ENCODE results near the gene ANKRD62. TPM values are rescaled to one million over a fixed set of nuclear protein-coding genes. Genes with fewer than 3 reads are reported as not detected.
A peak's percentile ranks its signal among the peaks of the same experiment; 100 is the strongest.
"Not testable (repeated sequence)": the region's sequence is repeated elsewhere in the genome, so short reads cannot be mapped to it uniquely, and the experiment has no call there.

The ANKRD62 gene
- total RNA-seq, 2 experiments from 2014 or later, result not detected

DNA sequence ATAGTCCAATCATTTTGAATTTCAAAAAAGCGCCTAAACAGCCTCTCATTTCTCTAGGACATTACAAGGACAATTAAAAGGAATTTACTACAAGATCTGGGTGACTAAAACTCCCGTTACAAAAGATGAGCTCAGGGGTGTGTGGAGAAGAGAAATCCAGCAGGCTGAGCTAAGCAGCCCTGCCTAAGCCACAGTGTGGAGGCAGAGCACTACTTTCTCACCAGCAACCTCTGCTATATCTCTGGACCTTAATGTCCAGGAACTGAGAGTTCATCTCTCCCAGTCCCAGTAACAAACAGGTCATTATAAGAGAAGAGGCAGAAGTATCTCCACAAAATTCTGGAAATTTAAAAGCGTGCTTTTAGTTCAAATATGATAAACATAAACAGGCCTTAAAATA lies 18.9 kb upstream of the ANKRD62 start:
- CTCF ChIA-PET, result no interaction called here
- H3K4me1 Mint-ChIP-seq, result no peaks in the 10 kb centered on the region
- DNase-seq (no peak), ATAC-seq (no peak)
- no peak overlapping the region for H3K4me3 Mint-ChIP-seq
- peaks cover 50% of the 10 kb centered on the region for H3K27me3 Mint-ChIP-seq
- no peaks in the 10 kb centered on the region for H3K9me3 Mint-ChIP-seq (ENCODE audit: low read depth)
- no peaks in the 10 kb centered on the region for H3K36me3 Mint-ChIP-seq
- no peak overlapping the region for H3K27ac Mint-ChIP-seq

DNA sequence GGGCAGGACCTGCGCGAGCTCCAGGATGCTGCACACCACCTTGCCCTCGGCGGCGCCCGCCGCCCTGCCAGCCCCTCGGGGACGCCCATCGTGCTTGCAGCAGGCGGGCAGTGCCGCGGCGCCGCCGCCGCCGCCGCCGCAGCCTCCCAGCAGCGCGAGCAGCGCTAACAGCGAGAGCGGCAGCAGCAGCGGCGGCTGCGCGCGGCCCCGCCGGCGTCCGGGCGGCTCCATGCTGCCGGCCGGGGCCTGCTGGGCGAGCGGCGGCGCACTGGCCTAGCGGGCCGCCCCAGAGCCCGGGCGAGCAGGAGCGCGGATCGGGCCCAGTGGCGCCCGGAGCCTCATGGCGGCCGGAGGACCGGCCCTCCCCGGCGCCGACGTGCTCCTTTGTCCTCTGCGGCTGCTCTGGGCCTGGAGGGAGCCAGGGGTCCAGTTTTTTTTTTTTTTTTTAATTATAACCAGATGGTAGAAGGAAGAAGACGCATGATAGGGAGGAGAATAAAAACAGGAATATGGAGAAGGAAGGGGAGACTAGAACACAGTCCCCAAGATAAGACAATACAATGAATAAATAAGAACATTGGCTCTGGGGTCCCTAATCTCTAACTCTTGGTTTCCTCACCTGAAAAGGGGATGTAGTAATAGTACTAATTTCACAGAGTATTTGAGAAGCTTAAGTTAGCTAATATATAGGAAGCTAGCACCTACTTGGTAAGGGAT lies 17.1 kb upstream of the ANKRD62 start:
- no peak overlapping the region for H3K4me3 Mint-ChIP-seq
- no peaks in the 10 kb centered on the region for H3K9me3 Mint-ChIP-seq (ENCODE audit: low read depth)
- H3K36me3 Mint-ChIP-seq, result no peaks in the 10 kb centered on the region
- DNase-seq, result no peak
- H3K27ac Mint-ChIP-seq, result no peak overlapping the region
- H3K27me3 Mint-ChIP-seq, result peaks cover 55% of the 10 kb centered on the region
- peak; percentile 60 for ATAC-seq
- CTCF ChIA-PET, result interaction anchor here (1.5 kb wide), 1 partner anchor 160 kb away, joined by 3 read pairs; no protein-coding TSS in a partner anchor
- no peaks in the 10 kb centered on the region for H3K4me1 Mint-ChIP-seq

DNA sequence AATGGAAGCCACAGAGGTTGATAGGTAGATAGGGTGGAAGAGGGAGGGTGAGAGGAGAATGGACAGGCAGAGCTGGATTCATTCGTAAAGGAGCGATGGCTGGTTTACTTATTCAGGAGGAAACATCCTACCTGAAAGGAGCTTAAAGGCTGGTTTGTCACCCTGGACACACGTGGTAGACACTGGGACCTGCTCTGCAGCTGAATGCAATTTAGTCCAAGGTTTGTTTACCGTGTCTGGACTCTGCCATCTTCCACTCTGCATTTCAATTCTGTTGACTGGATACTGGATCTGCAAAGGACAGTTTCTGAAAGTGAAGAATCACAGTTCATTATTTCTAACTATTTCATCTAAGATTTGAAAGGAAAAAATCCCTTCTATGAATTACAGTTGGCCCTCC lies 15.6 kb upstream of the ANKRD62 start:
- not testable (repeated sequence) for H3K9me3 Mint-ChIP-seq (ENCODE audit: low read depth)
- H3K27me3 Mint-ChIP-seq, result peaks cover 56% of the 10 kb centered on the region

DNA sequence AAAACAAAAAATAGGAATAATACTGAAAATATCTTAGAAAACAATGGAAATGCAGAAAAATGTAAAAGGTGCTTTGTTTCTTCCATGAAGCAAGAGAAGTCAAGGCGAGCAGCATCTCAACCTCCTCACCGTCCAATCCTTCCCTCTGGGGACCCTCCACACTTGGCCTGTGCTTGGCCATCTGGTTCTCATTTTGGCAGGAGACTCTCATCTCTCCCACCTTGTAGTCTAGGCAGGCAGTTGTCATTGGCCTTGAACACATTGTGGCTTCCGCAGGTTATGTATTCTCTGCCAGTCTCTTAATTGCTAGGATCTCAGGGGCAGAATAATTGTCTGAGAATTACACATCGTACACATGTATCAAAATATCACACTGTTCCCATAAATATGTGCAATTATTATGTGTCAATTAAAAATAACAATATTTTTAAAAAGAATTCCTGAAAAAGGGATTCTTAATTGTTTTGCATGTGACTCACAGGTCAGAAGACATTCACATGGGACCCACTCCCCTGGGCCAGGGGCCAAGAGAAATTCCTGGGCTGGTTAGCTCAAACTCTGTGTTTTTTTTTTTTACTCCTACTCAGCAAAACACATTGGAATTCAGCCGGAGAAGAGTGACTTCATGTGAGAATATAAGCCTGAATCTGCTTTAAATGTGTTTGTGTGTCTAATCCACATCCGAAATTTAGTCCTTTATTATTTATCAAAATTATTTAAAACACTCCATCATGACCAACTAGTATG lies 14.0 kb upstream of the ANKRD62 start:
- no peaks in the 10 kb centered on the region for H3K4me1 Mint-ChIP-seq
- DNase-seq, result no peak
- H3K27ac Mint-ChIP-seq, result no peak overlapping the region
- CTCF ChIA-PET, result no interaction called here
- ATAC-seq, result no peak
- no peak overlapping the region for H3K4me3 Mint-ChIP-seq
- no peaks in the 10 kb centered on the region for H3K9me3 Mint-ChIP-seq (ENCODE audit: low read depth)
- no peaks in the 10 kb centered on the region for H3K36me3 Mint-ChIP-seq
- peaks cover 58% of the 10 kb centered on the region for H3K27me3 Mint-ChIP-seq

More for the DNA sequence above, 15.6 kb upstream of the ANKRD62 start:
- ATAC-seq, H3K27ac Mint-ChIP-seq, H3K36me3 Mint-ChIP-seq, CTCF ChIA-PET, H3K4me1 Mint-ChIP-seq, DNase-seq, H3K4me3 Mint-ChIP-seq: not testable (repeated sequence)

DNA sequence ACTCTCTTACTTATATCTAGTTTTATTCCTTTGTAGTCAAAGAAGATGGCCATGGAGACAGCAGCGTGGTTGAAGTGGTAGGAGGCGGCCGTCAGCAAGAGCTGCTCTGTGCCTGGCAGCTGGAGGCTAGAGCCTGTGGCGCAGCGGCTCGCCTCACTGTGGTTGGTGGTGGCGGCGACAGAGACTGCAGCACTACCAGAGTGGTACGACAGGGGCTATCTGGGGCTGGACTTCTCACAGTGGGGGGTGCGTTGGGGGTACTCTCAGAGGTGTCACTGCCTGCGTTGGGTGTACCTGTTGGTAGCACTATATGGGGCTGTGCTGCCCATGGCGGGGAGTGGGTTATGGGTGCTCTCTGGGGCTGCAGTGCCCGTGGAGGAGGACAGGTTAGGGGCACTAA lies 8.5 kb upstream of the ANKRD62 start:
- H3K27ac Mint-ChIP-seq, result no peak overlapping the region
- H3K36me3 Mint-ChIP-seq, result no peaks in the 10 kb centered on the region
- H3K27me3 Mint-ChIP-seq, result peaks cover 24% of the 10 kb centered on the region
- DNase-seq (no peak), ATAC-seq (no peak)
- no peaks in the 10 kb centered on the region for H3K9me3 Mint-ChIP-seq (ENCODE audit: low read depth)
- no peaks in the 10 kb centered on the region for H3K4me1 Mint-ChIP-seq
- CTCF ChIA-PET, result no interaction called here
- H3K4me3 Mint-ChIP-seq, result no peak overlapping the region

DNA sequence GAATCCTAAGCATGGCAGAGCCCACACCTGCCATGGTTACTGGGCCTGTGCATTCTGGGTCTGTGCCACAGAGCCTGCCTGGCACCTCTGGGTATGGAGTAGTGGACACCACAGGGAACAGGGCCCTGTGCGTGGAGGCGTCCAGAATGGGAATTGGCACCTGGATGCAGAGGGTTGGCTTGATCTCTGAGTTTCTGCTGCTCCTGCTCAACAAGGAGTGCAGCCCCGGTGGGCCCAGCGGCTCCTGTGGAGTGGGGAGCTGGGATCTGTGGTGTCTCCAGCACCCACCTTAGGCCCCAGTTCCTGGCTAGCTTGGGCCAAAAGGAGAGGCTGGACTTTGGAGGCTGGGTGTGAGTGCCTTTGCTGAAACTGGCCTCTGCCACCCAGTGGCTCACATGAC lies 7.9 kb upstream of the ANKRD62 start:
- Mint-ChIP-seq H3K36me3 (no peaks in the 10 kb centered on the region), H3K27me3 (peaks cover 20% of the 10 kb centered on the region), H3K27ac (no peak overlapping the region), H3K4me3 (no peak overlapping the region), H3K9me3 (ENCODE audit: low read depth) (no peaks in the 10 kb centered on the region), H3K4me1 (no peaks in the 10 kb centered on the region)
- CTCF ChIA-PET, result no interaction called here
- no peak for DNase-seq
- no peak for ATAC-seq

DNA sequence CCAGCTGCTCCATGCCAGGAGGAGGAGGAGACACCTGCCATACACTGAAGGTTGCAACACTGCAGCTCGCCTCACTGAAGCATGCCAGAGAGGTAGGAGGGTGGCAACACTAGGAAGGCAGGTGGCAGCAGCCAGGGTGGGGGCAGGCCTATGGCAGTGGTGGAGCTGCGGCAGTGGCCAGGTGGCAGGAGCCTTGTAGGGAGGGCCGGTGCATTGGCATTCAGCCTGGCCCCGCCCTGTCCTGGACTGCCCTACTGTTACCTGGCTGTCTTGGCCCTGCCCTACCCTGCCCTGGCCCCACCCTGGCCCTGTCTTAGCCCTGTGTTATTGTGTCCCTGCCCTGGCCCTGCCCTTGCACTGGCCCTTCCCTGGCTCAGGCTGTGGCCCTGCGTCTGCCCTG lies 7.4 kb upstream of the ANKRD62 start:
- CTCF ChIA-PET, result no interaction called here
- Mint-ChIP-seq H3K36me3 (no peaks in the 10 kb centered on the region), H3K9me3 (ENCODE audit: low read depth) (no peaks in the 10 kb centered on the region), H3K27me3 (peaks cover 17% of the 10 kb centered on the region), H3K27ac (no peak overlapping the region), H3K4me3 (no peak overlapping the region), H3K4me1 (no peaks in the 10 kb centered on the region)
- peak; percentile 33 for DNase-seq
- ATAC-seq, result no peak

DNA sequence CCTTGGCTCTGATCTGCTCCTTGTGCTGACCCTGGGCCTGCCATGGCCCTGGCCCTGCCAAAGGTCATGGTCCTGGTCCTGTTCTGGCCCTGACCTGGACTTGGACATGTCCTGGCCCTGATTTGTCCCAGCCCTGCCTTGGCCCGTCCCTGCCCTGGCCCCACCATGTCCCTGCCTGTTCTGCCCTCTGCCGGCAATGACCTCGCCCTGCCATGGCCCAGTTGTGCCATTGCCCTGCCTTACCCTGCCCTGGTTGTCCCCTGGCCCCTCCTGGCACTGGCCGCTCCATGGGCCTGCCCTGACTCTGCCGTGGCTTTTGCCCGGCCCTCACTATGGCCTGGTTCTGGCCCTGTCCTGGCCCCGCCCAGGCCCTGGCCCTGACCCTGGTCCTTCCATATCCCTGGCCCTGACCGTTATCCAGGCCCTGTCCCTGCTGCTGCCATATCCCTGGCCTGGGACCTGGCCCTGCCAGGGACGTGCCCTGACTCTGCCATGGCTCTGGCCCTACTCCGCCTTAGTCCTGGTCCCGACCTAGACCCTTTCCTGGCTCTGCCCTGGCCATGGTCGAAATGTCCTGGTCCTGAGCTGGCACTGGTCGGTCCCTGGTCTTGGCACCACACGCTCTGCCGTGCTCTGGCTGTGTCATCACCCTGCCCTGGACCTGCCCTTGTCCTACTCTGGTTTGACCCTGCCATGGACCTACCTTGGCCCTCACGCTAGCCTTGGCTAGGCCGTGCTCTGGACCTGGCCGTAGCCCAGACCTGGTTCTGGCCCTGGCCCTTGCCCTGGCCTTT lies 6.8 kb upstream of the ANKRD62 start:
- Mint-ChIP-seq H3K4me1 (no peaks in the 10 kb centered on the region), H3K27ac (no peak overlapping the region), H3K4me3 (no peak overlapping the region), H3K27me3 (peaks cover 17% of the 10 kb centered on the region), H3K36me3 (no peaks in the 10 kb centered on the region), H3K9me3 (ENCODE audit: low read depth) (no peaks in the 10 kb centered on the region)
- ATAC-seq (no peak), DNase-seq (no peak)
- CTCF ChIA-PET, result no interaction called here

DNA sequence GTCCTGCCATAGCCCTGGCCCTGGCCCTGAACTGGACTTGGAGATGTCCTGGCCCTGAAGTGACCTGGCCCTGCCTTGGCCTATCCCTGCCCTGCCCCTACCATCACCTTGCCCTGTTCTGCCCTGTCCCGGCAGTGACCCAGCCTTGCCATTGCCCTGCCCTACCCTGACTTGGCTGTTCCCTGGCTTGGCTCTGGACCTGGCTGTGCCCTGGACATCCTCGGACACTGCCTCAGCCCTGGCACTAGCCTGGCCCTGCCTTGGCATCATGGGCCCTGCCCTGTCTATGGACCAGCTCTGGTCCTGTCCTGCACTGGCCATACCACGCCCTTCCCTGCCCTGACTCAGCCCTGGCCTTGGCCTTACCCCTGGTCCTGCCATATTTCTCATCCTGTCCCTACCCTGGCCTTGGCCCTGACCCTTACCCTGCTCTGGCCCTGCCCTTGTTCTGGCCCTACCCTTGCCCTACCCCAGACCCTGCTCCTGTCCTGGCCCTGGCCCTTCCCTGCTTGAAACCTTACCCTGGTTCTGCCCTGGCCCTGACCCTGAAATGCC lies 6.1 kb upstream of the ANKRD62 start:
- no peak for ATAC-seq
- H3K9me3 Mint-ChIP-seq (ENCODE audit: low read depth), result no peaks in the 10 kb centered on the region
- DNase-seq, result no peak

DNA sequence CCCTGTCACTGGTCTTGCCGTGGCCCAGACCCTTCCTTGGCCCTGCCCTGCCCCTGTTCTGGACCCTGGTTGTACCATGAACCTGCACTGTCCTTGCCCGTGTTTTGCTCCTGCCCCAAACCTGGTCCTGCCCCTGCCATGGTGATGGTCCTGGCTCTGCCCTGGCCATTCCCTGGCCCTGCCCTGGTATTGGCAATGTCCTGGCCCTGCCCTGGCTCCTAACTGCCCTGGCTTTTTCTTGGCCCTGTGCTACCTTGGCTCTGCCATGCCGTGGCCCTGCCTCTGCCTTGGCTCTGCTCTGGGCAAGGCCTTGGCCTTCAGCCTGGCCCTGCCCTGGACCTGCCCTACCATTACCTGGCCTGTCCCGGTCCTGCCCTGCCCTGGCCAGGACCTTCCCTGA lies 5.5 kb upstream of the ANKRD62 start:
- no peaks in the 10 kb centered on the region for H3K36me3 Mint-ChIP-seq
- H3K4me3 Mint-ChIP-seq, result no peak overlapping the region
- no peaks in the 10 kb centered on the region for H3K9me3 Mint-ChIP-seq (ENCODE audit: low read depth)
- DNase-seq (no peak), ATAC-seq (no peak)
- H3K4me1 Mint-ChIP-seq, result no peaks in the 10 kb centered on the region
- H3K27ac Mint-ChIP-seq, result no peak overlapping the region
- CTCF ChIA-PET, result no interaction called here
- peaks cover 12% of the 10 kb centered on the region for H3K27me3 Mint-ChIP-seq

More for the DNA sequence above, 6.1 kb upstream of the ANKRD62 start:
- CTCF ChIA-PET, result no interaction called here
- Mint-ChIP-seq H3K27ac (no peak overlapping the region), H3K27me3 (peaks cover 16% of the 10 kb centered on the region), H3K36me3 (no peaks in the 10 kb centered on the region), H3K4me3 (no peak overlapping the region), H3K4me1 (no peaks in the 10 kb centered on the region)

DNA sequence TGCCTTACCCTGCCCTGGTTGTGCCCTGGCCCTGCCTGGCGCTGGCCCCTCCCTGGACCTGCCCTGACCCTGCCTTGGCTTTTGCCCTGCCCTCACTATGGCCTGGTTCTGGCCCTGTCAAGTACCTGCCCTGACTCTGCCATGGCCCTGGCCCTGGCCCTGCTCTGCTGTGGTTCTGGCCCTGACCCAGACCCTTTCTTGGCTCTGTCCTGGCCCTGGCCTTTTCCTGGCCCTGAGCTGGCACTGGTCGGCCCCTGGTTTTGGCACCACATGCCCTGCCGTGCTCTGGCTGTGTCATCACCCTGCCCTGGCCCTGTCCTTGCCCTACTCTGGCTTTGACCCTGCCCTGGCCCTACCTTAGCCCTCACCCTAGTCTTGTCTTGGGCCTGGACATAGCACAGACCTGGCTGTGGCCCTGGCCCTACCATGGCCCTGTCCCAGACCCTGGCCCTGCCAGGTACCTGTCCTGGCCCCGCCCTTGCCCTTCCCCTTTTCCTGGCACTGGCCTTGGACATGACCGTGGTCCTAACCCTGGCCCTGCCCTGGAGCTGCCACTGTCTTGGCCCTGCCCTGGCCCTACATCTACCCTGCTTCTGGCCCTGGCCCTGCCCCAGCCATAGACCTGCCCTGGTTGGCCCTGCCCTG lies 4.8 kb upstream of the ANKRD62 start:
- Mint-ChIP-seq H3K36me3 (no peaks in the 10 kb centered on the region), H3K9me3 (ENCODE audit: low read depth) (no peaks in the 10 kb centered on the region), H3K4me3 (no peak overlapping the region), H3K27ac (no peak overlapping the region), H3K27me3 (peaks cover 6% of the 10 kb centered on the region), H3K4me1 (no peaks in the 10 kb centered on the region)
- CTCF ChIA-PET, result no interaction called here
- ATAC-seq, result no peak
- no peak for DNase-seq

DNA sequence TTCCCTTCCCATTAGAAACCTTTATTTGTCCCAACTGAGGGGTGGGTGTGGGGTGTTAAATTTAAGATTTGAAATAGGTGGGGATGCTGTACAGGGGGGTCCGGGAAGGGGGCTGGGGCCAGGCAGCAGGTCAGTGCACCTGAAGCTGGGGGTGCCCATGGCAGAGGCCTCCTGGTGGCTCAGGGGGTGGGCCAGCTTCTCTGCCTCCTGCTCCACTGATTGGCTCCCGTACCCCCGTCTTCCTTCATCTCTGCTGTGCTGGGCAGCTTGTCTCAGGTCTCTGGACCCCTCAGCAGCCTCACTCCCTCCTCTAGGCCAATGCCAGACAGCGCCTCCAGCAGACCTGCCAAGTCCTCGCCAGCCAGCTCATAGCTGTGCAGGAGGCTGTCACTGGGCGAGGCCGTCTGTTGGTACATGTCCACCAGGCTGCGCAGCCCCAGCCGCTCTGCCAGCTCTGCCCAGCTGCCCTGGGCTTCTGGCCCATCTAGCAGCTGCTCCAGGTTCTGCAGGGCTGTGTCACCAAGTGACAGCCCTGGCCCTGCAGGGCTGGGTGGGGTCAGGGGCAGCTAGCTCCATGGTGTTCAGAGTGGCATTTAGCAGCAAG lies 2.0 kb upstream of the ANKRD62 start:
- no peak overlapping the region for H3K4me3 Mint-ChIP-seq
- CTCF ChIA-PET, result no interaction called here
- peaks cover under 1% of the 10 kb centered on the region for H3K27me3 Mint-ChIP-seq
- ATAC-seq (no peak), DNase-seq (no peak)
- no peak overlapping the region for H3K27ac Mint-ChIP-seq
- H3K36me3 Mint-ChIP-seq, result no peaks in the 10 kb centered on the region
- H3K4me1 Mint-ChIP-seq, result no peaks in the 10 kb centered on the region
- no peaks in the 10 kb centered on the region for H3K9me3 Mint-ChIP-seq (ENCODE audit: low read depth)
